OCI-LY3 (cell line): ENCODE measurements around the gene PSMD5.

Source experiments
- H2AFZ ChIP-seq: fragments of 200-600, 300-600 bp; shearing (Covaris generic); 2 replicates; pipeline ENCODE4 v1.6.0; 2014; ENCODE audit warnings: antibody characterized with exemption, low read depth, low read length
- H3K27ac ChIP-seq: fragments of 200-600, 300-600 bp; sonication (generic); 2 replicates; pipeline ENCODE4 v1.5.1; 2014; ENCODE audit warnings: mild to moderate bottlenecking, low read length, moderate library complexity, mixed read lengths
- H3K27me3 ChIP-seq: fragments of 200-600, 300-600 bp; sonication (generic); 2 replicates; pipeline ENCODE4 v1.6.1; 2014; ENCODE audit warnings: low read depth, low read length, mixed read lengths
- H3K36me3 ChIP-seq: fragments of 200-600, 300-600 bp; sonication (generic); replicated peaks from 2 replicates; pipeline ENCODE3; 2014; ENCODE audit warnings: low read depth, low read length, mixed read lengths
- H3K4me1 ChIP-seq: fragments of 300-600, 200-600 bp; sonication (generic); 2 replicates; pipeline ENCODE4 v1.6.1; 2014; ENCODE audit warnings: low read length, mixed read lengths
- H3K4me2 ChIP-seq: fragments of 200-600, 300-600 bp; sonication (generic); 2 replicates; pipeline ENCODE4 v1.6.1; 2014; ENCODE audit warnings: low read length, mixed read lengths
- H3K4me3 ChIP-seq: fragments of 300-600, 200-600 bp; sonication (generic); 2 replicates; pipeline ENCODE4 v1.5.1; 2014; ENCODE audit warnings: antibody characterized with exemption, mild to moderate bottlenecking, low read length, moderate library complexity
- H3K79me2 ChIP-seq: fragments of 300-600, 200-600 bp; shearing (Covaris generic); 2 replicates; pipeline ENCODE4 v1.6.1; 2014; ENCODE audit warnings: mild to moderate bottlenecking, low read length, mixed read lengths
- H3K9ac ChIP-seq: fragments of 300-600, 200-600 bp; shearing (Covaris generic); 2 replicates; pipeline ENCODE4 v1.6.0; 2014; ENCODE audit warnings: mild to moderate bottlenecking, low read length, moderate library complexity
- H3K9me3 ChIP-seq: fragments of 200-600, 300-600 bp; shearing (Covaris generic); 2 replicates; pipeline ENCODE4 v1.6.1; 2014; ENCODE audit warnings: low read length, mixed read lengths; ENCODE audit not compliant: insufficient read depth
- H4K20me1 ChIP-seq: fragments of 200-600, 300-600 bp; sonication (generic); 2 replicates; pipeline ENCODE4 v1.6.1; 2016; ENCODE audit warnings: low read length, mixed read lengths; ENCODE audit not compliant: insufficient read depth
- CTCF ChIP-seq: fragments of 200-600, 300-600 bp; sonication (generic); IDR thresholded peaks from 2 replicates; pipeline ENCODE4 v1.5.1; 2014; ENCODE audit warnings: antibody characterized with exemption, low read length, low read depth
- EZH2phosphoT487 ChIP-seq: fragments of 200-600 bp; shearing (Covaris generic); IDR thresholded peaks from 2 replicates; pipeline ENCODE4 v1.6.1; 2018; ENCODE audit warnings: antibody characterized with exemption, mixed run types, low read depth

The PSMD5 gene

GRCh38 chr9:120867676-120868338 is 25.1 kb upstream of the PSMD5 start:
- H3K9me3 ChIP-seq = no peaks in the 10 kb centered on the region
- TF ChIP-seq CTCF (no peak), EZH2phosphoT487 (no peak)
- no peaks in the 10 kb centered on the region for H3K79me2 ChIP-seq
- peaks cover 57% of the 10 kb centered on the region for H3K36me3 ChIP-seq
- H3K4me1 ChIP-seq = peaks cover 11% of the 10 kb centered on the region
- H3K27me3 ChIP-seq = no peaks in the 10 kb centered on the region
- H3K4me3 ChIP-seq = peak overlapping the region; percentile 69
- H4K20me1 ChIP-seq = no peaks in the 10 kb centered on the region
- H3K9ac ChIP-seq = peak overlapping the region; percentile 41; the same call in 1 of the 2 replicates
- H2AFZ ChIP-seq = no peak overlapping the region
- H3K4me2 ChIP-seq = peak overlapping the region; percentile 79
- no peak overlapping the region for H3K27ac ChIP-seq

GRCh38 chr9:120866651-120867050 is 23.9 kb upstream of the PSMD5 start:
- H3K9ac ChIP-seq = no peak overlapping the region
- H4K20me1 ChIP-seq = no peaks in the 10 kb centered on the region
- H3K36me3 ChIP-seq = peaks cover 64% of the 10 kb centered on the region
- H3K27me3 ChIP-seq = no peaks in the 10 kb centered on the region
- H3K27ac ChIP-seq = no peak overlapping the region
- no peak overlapping the region for H2AFZ ChIP-seq
- H3K4me2 ChIP-seq = no peak overlapping the region
- no peaks in the 10 kb centered on the region for H3K9me3 ChIP-seq
- no peaks in the 10 kb centered on the region for H3K79me2 ChIP-seq
- TF ChIP-seq EZH2phosphoT487 (no peak), CTCF (no peak)
- peaks cover 11% of the 10 kb centered on the region for H3K4me1 ChIP-seq
- H3K4me3 ChIP-seq = no peak overlapping the region

GRCh38 chr9:120865809-120866208 is 23.1 kb upstream of the PSMD5 start:
- H3K79me2 ChIP-seq = no peaks in the 10 kb centered on the region
- H3K4me1 ChIP-seq = peaks cover 11% of the 10 kb centered on the region
- TF ChIP-seq EZH2phosphoT487 (no peak), CTCF (no peak)
- no peaks in the 10 kb centered on the region for H3K9me3 ChIP-seq
- no peaks in the 10 kb centered on the region for H4K20me1 ChIP-seq
- no peak overlapping the region for H2AFZ ChIP-seq
- no peak overlapping the region for H3K27ac ChIP-seq
- peaks cover 66% of the 10 kb centered on the region for H3K36me3 ChIP-seq
- no peak overlapping the region for H3K4me3 ChIP-seq
- no peaks in the 10 kb centered on the region for H3K27me3 ChIP-seq
- no peak overlapping the region for H3K9ac ChIP-seq
- H3K4me2 ChIP-seq = no peak overlapping the region

GRCh38 chr9:120865176-120865575 is 22.5 kb upstream of the PSMD5 start:
- Histone ChIP-seq H3K4me1 (peaks cover 11% of the 10 kb centered on the region), H3K9me3 (no peaks in the 10 kb centered on the region), H3K27me3 (no peaks in the 10 kb centered on the region), H3K27ac (no peak overlapping the region), H3K36me3 (peaks cover 71% of the 10 kb centered on the region), H3K79me2 (no peaks in the 10 kb centered on the region), H3K4me2 (no peak overlapping the region), H4K20me1 (no peaks in the 10 kb centered on the region), H3K4me3 (no peak overlapping the region), H3K9ac (no peak overlapping the region), H2AFZ (no peak overlapping the region)
- no peak for TF ChIP-seq EZH2phosphoT487
- no peak for TF ChIP-seq CTCF
